GM12878 (cell line): ENCODE measurements around the gene CHP2. TPM values are rescaled to one million over a fixed set of nuclear protein-coding genes. Genes with fewer than 3 reads are reported as not detected.

Experiments used
- ATAC-seq: fragments of 200-7000 bp; cut with Tn5 transposase; 3 replicates; pipeline ENCODE4 v1.9.1; 2020; ENCODE audit warnings: mild to moderate bottlenecking, moderate library complexity
- BruUV-seq: library from RNA; stranded (reverse); fragments of 400-500 nt; replicated peaks from 2 replicates; lab custom pipeline; 2021; lab: Mats Ljungman, UMichigan
- CTCF ChIA-PET: fragments of 300-600 bp; sonication (Branson Sonifier 250); formaldehyde crosslinking; extraction: SDS; loops from one replicate; lab custom pipeline; 2021; ENCODE audit warnings: inconsistent platforms; lab: Yijun Ruan, JAX
- POLR2A ChIA-PET: fragments of 350-600 bp; formaldehyde crosslinking; extraction: SDS; loops from one replicate; lab custom pipeline; 2021; ENCODE audit warnings: inconsistent platforms; lab: Charles Lee
- RAD21 ChIA-PET: fragments of 300-600 bp; sonication (Branson Sonifier 250); formaldehyde crosslinking; loops from one replicate; lab custom pipeline; 2023; ENCODE audit warnings: antibody characterized with exemption; ENCODE audit not compliant: unreplicated experiment; lab: Charles Lee
- SMC1A ChIA-PET: fragments of 300-600 bp; sonication (Branson Sonifier 250); formaldehyde crosslinking; loops from one replicate; lab custom pipeline; 2023; ENCODE audit not compliant: unreplicated experiment, uncharacterized antibody; lab: Charles Lee
- DNase-seq: peaks from one replicate; pipeline ENCODE4 v3.0.0-alpha.2; 2011; ENCODE audit warnings: low read depth, low spot score
- FAIRE-seq: peaks from 3 replicates; lab custom pipeline; 2011; peaks lifted over from hg19 to GRCh38; lab: Jason Lieb, UNC
- H2AFZ ChIP-seq: 2 replicates; pipeline ENCODE4 v1.6.0; 2011; ENCODE audit warnings: low read depth, low read length, control low read depth; ENCODE audit not compliant: control insufficient read depth
- H3K27ac ChIP-seq: 2 replicates; pipeline ENCODE4 v1.5.1; 2011; ENCODE audit warnings: control low read depth; ENCODE audit not compliant: control insufficient read depth, insufficient read depth
- H3K27me3 ChIP-seq, 2 experiments: replicated peaks in 1 of 2; 2 replicates each; pipeline versions ENCODE4 v1.6.0 to v1.6.1; 2011; ENCODE audit warnings: low read length in 1 of 2; ENCODE audit not compliant: control insufficient read depth in 2 of 2, insufficient read depth in 2 of 2
- H3K36me3 ChIP-seq, 2 experiments: 2 replicates each; pipeline ENCODE4 v1.5.1; 2011; ENCODE audit warnings: low read length in 1 of 2; ENCODE audit not compliant: control insufficient read depth in 2 of 2, insufficient read depth in 2 of 2
- H3K4me1 ChIP-seq: 2 replicates; pipeline ENCODE4 v1.6.1; 2011; ENCODE audit warnings: mild to moderate bottlenecking, low read length, moderate library complexity, mixed read lengths; ENCODE audit not compliant: control insufficient read depth, insufficient read depth
- H3K4me2 ChIP-seq: 2 replicates; pipeline ENCODE4 v1.6.0; 2011; ENCODE audit warnings: control low read depth; ENCODE audit not compliant: control insufficient read depth, insufficient read depth
- H3K4me3 ChIP-seq: fragments of 200-600 bp; sonication (generic); 2 replicates; pipeline ENCODE4 v1.5.1; 2016
- H3K79me2 ChIP-seq: 2 replicates; pipeline ENCODE4 v1.6.0; 2011; ENCODE audit warnings: low read length; ENCODE audit not compliant: control insufficient read depth, insufficient read depth
- H3K9ac ChIP-seq: 2 replicates; pipeline ENCODE4 v1.8.0; 2011; ENCODE audit warnings: low read length, control low read depth, mixed read lengths; ENCODE audit not compliant: control insufficient read depth, insufficient read depth
- H3K9me3 ChIP-seq: replicated peaks from 3 replicates; pipeline ENCODE4 v1.5.1; 2011; ENCODE audit warnings: mild to moderate bottlenecking, low read length; ENCODE audit not compliant: control insufficient read depth, insufficient read depth
- H4K20me1 ChIP-seq: 2 replicates; pipeline ENCODE4 v1.6.0; 2011; ENCODE audit not compliant: control insufficient read depth, insufficient read depth
- JUND ChIP-seq: IDR thresholded peaks from 2 replicates; pipeline ENCODE4 v1.6.1; 2012; ENCODE audit warnings: low read depth, mild to moderate bottlenecking, low read length, improper control_type of control experiment, moderate library complexity
- KAT2A ChIP-seq: conservative IDR thresholded peaks from 2 replicates; pipeline ENCODE4 v1.6.1; 2011; ENCODE audit warnings: low read depth, low read length; ENCODE audit not compliant: control insufficient read depth
- POLR2AphosphoS5 ChIP-seq: IDR thresholded peaks from 2 replicates; pipeline ENCODE4 v1.6.1; 2011; ENCODE audit warnings: mild to moderate bottlenecking, low read length, inconsistent platforms
- SRF ChIP-seq, 2 experiments: IDR thresholded peaks; 2 replicates each; pipeline ENCODE4 v1.6.1; 2011; ENCODE audit warnings: low read depth in 2 of 2, low read length in 2 of 2, mild to moderate bottlenecking in 1 of 2, moderate library complexity in 1 of 2
- ZBTB4 ChIP-seq: fragments of 450-650 bp; formaldehyde crosslinking; IDR thresholded peaks from 2 replicates; pipeline ENCODE4 v1.4.0; 2022; ENCODE audit warnings: mild to moderate bottlenecking, moderate library complexity
- ZNF384 ChIP-seq: IDR thresholded peaks from 2 replicates; pipeline ENCODE4 v1.6.1; 2012; ENCODE audit warnings: low read depth, mild to moderate bottlenecking, low read length, improper control_type of control experiment, borderline replicate concordance
- WGBS: methylation state at CpG from one replicate; pipeline ENCODE4 v1.1.6; 2016; ENCODE audit warnings: low lambda C conversion rate; ENCODE audit not compliant: insufficient replicate concordance, insufficient coverage; ENCODE audit errors: missing lambda C conversion rate; 5-methylcytosine and 5-hydroxymethylcytosine counted together
- in situ Hi-C: fragments of 300-500 bp; cut with MboI; formaldehyde crosslinking; loops from 9 replicates; pipeline ENCODE4 v1.14.3; 2018; ENCODE audit warnings: mixed read lengths
- intact Hi-C: fragments of 100-400 bp; cut with micrococcal nuclease; formaldehyde crosslinking; loops from one replicate; pipeline ENCODE4 v1.14.2; 2022; ENCODE audit not compliant: unreplicated experiment
- polyA plus RNA-seq, 11 experiments: library from polyadenylated mRNA; depleted of rRNA in 4 of 11; unstranded in 6 of 11; stranded (reverse) in 5 of 11; fragments of >200 nt; fragmentation: Nextera tagmentation in 4 of 11; fragmentation: Illumina TruSeq in 1 of 11; extraction: Ambion mirVana in 4 of 11; extraction: Trizol in 1 of 11; gene quantifications; 1 replicate in 1 of 11; 2 replicates in 10 of 11; pipeline versions ENCODE4 v1.2.1 to v1.2.3, GENCODE V29; 2011 to 2016; ENCODE audit warnings: inconsistent platforms in 2 of 11, missing spikeins in 2 of 11, low read depth in 1 of 11
- total RNA-seq, 4 experiments: library from RNA; depleted of rRNA in 3 of 4; stranded (reverse); fragments of >200 nt in 3 of 4; fragmentation: Illumina TruSeq in 1 of 4; extraction: Trizol in 1 of 4; gene quantifications; 2 replicates each; pipeline versions ENCODE4 v1.2.1 to v1.2.3, GENCODE V29; 2013 to 2021

The CHP2 gene
- total and polyA plus RNA-seq, 10 of the 15 experiments (the other 5 are each of a cell fraction or from before 2014, with no cell fraction given), result not detected

GRCh38 chr16:23705517-23705902 lies 49.3 kb upstream of the CHP2 start:
- H3K9ac ChIP-seq, result no peak overlapping the region
- intact Hi-C loops, result no loop called here
- H3K36me3 ChIP-seq, result no peaks in the 10 kb centered on the region
- no peak overlapping the region for H3K27ac ChIP-seq
- no peak for TF ChIP-seq ZBTB4
- no peak for TF ChIP-seq POLR2AphosphoS5
- no peak for TF ChIP-seq ZNF384
- TF ChIP-seq SRF (IDR thresholded peaks at IDR 0.05; ENCODE audit: low read depth in 2 of 2, low read length in 2 of 2), result no peak
- no peak for TF ChIP-seq JUND
- no peak for TF ChIP-seq KAT2A
- RAD21 ChIA-PET, result no interaction called here
- H3K4me3 ChIP-seq, result no peak overlapping the region
- no peaks in the 10 kb centered on the region for H3K4me1 ChIP-seq
- in situ Hi-C loops, result no loop called here
- SMC1A ChIA-PET, result no interaction called here
- H3K4me2 ChIP-seq, result no peak overlapping the region
- no peak overlapping the region for H2AFZ ChIP-seq
- FAIRE-seq (no peak), DNase-seq (no peak), ATAC-seq (no peak)
- no peaks in the 10 kb centered on the region for H4K20me1 ChIP-seq
- BruUV-seq, result no TSS peak
- H3K27me3 ChIP-seq, result no peaks in the 10 kb centered on the region
- POLR2A ChIA-PET, result interaction anchor here (0.5 kb wide), 1 partner anchor 75 kb away, joined by 5 read pairs; no protein-coding TSS in a partner anchor
- H3K9me3 ChIP-seq, result peaks cover 14% of the 10 kb centered on the region; the same call in 2 of the 3 replicates
- H3K79me2 ChIP-seq, result no peaks in the 10 kb centered on the region
- WGBS, result 27% methylated on average over 2 of the region's 2 CpGs
- CTCF ChIA-PET, result no interaction called here
